ENCODE results near the gene PER3.

PER3 gene

GRCh38 chr1:7869136-7869920 is 85.2 kb downstream of the PER3 start:
- no peak for DNase-seq (ENCODE audit: low read depth in 1 of 2, low spot score in 1 of 2)

GRCh38 chr1:7871136-7871535 is 87.0 kb downstream of the PER3 start:
- DNase-seq (ENCODE audit: low read depth in 1 of 2, low spot score in 1 of 2) = no peak

GRCh38 chr1:7873801-7874795 is 90.0 kb downstream of the PER3 start:
- DNase-seq (ENCODE audit: low read depth in 1 of 2, low spot score in 1 of 2) = no peak

GRCh38 chr1:7878027-7878426 is 93.9 kb downstream of the PER3 start:
- no peak for DNase-seq (ENCODE audit: low read depth in 1 of 2, low spot score in 1 of 2)

GRCh38 chr1:7879228-7879627 is 95.1 kb downstream of the PER3 start:
- no peak for DNase-seq (ENCODE audit: low read depth in 1 of 2, low spot score in 1 of 2)

- DNase-seq (ENCODE audit: low read depth in 1 of 2, low spot score in 1 of 2) = no peak
Measured at GRCh38 chr1:7884757-7885156, 100.7 kb downstream of the PER3 start.

- no peak for DNase-seq (ENCODE audit: low read depth in 1 of 2, low spot score in 1 of 2)
Measured at GRCh38 chr1:7885513-7886404, 101.7 kb downstream of the PER3 start.

- DNase-seq (ENCODE audit: low read depth in 1 of 2, low spot score in 1 of 2) = no peak
Measured at GRCh38 chr1:7886405-7886745, 102.3 kb downstream of the PER3 start.

GRCh38 chr1:7888248-7889081 is 104.4 kb downstream of the PER3 start:
- no peak for DNase-seq (ENCODE audit: low read depth in 1 of 2, low spot score in 1 of 2)

GRCh38 chr1:7890853-7891252 is 106.8 kb downstream of the PER3 start:
- no peak for DNase-seq (ENCODE audit: low read depth in 1 of 2, low spot score in 1 of 2)

- no peak for DNase-seq (ENCODE audit: low read depth in 1 of 2, low spot score in 1 of 2)
Measured at GRCh38 chr1:7891804-7892203, 107.7 kb downstream of the PER3 start.

GRCh38 chr1:7893529-7894180 is 109.6 kb downstream of the PER3 start:
- no peak for DNase-seq (ENCODE audit: low read depth in 1 of 2, low spot score in 1 of 2)

Measured in activated T-helper 1 cell treated with anti-CD3 and anti-CD28 coated beads, Interleukin-2, amount 50 U/mL, for 16 hours (primary cell).